Pancreas (tissue), 10 donors: ENCODE results near the gene SPO11. TPM values are rescaled to one million over a fixed set of nuclear protein-coding genes. Genes with fewer than 3 reads are reported as not detected.
A peak's percentile ranks its signal among the peaks of the same experiment; 100 is the strongest.

ENCODE experiments used
- ATAC-seq, 4 donors: fragments of 200-7000 bp; cut with Tn5 transposase; one replicate each; pipeline versions ENCODE4 v1.8.0 to v1.9.1; 2020; ENCODE audit warnings: mild to moderate bottlenecking in 4 of 4, moderate library complexity in 4 of 4
- DNase-seq, 6 donors: peaks; one replicate each; pipeline ENCODE4 v3.0.0-alpha.2; 2020
- FAIRE-seq: peaks from 2 replicates; lab custom pipeline; 2012; peaks lifted over from hg19 to GRCh38; lab: Jason Lieb, UNC
- H3K27ac ChIP-seq, 4 donors: fragments of 200-600 bp; sonication (generic); 1 replicate in 3 of 4; 2 replicates in 1 of 4; pipeline versions ENCODE4 v1.5.0 to v1.8.0; 2020
- H3K27me3 ChIP-seq, 4 donors: fragments of 200-600 bp; one replicate each; pipeline ENCODE4 v1.8.0; 2021
- H3K36me3 ChIP-seq, 3 donors: fragments of 200-600 bp; sonication (generic) in 1 of 3; one replicate each; pipeline versions ENCODE4 v1.5.0 to v1.8.0; 2020 to 2021
- H3K4me1 ChIP-seq, 3 donors: fragments of 200-600 bp; one replicate each; pipeline ENCODE4 v1.8.0; 2021
- H3K4me3 ChIP-seq, 4 donors: fragments of 200-600 bp; sonication (generic) in 2 of 4; one replicate each; pipeline versions ENCODE4 v1.5.0 to v1.8.0; 2020 to 2021
- H3K9me3 ChIP-seq, 4 donors: fragments of 200-600 bp; one replicate each; pipeline ENCODE4 v1.8.0; 2021
- WGBS, 2 donors: extraction: QIAGEN DNeasy Blood & Tissue Kit; methylation state at CpG; one replicate each; pipeline ENCODE4 v1.1.7; 2013; 5-methylcytosine and 5-hydroxymethylcytosine counted together
- intact Hi-C, 3 donors: fragments of 100-400 bp; cut with DNase I; formaldehyde crosslinking; loops; one replicate each; pipeline versions ENCODE4 v1.11.1 to v1.14.2; 2022
- polyA plus RNA-seq, 2 donors: library from polyadenylated mRNA; stranded (reverse); fragments of 200-250 nt; gene quantifications; one replicate each; pipeline ENCODE4 v1.2.3, GENCODE V29; 2013
- total RNA-seq, 6 donors: library from RNA; stranded (reverse); fragmentation: NEBNext Ultra II Directional in 4 of 6; extraction: Animal tissue kit (Norgen Biotek cat#: 25700) in 4 of 6; gene quantifications; one replicate each; pipeline versions ENCODE4 v1.2.1 to v1.2.4, GENCODE V29; 2021 to 2023
- TF ChIP-seq, protein P1 (sequence below), 4 donors: fragments of 200-600 bp; sonication (generic) in 3 of 4; IDR thresholded peaks; one replicate each; pipeline versions ENCODE4 v1.5.0 to v1.8.0; 2021; ENCODE audit warnings: antibody characterized with exemption in 4 of 4
- donor health status: healthy with polysubstance abuse.
- donor health status: DM: no; HTN: no; CAD: no; lungs with moderate emphysema.
- donor health status: DM: no; HTN: no; CAD: no.
- donor health status: control.
- donor health status: control.
- donor health status: Bipolar disorder and iron deficiency.
- donor health status: DM: yes; HTN: yes; CAD: no.
- donor health status: DM: no; HTN: no; CAD: no.
- donor health status: DM: no; HTN: no; CAD: no.
- donor health status: DM: yes; HTN: yes; CAD: no.

Gene SPO11
- total and polyA plus RNA-seq, 8 donors, result not detected

DNA sequence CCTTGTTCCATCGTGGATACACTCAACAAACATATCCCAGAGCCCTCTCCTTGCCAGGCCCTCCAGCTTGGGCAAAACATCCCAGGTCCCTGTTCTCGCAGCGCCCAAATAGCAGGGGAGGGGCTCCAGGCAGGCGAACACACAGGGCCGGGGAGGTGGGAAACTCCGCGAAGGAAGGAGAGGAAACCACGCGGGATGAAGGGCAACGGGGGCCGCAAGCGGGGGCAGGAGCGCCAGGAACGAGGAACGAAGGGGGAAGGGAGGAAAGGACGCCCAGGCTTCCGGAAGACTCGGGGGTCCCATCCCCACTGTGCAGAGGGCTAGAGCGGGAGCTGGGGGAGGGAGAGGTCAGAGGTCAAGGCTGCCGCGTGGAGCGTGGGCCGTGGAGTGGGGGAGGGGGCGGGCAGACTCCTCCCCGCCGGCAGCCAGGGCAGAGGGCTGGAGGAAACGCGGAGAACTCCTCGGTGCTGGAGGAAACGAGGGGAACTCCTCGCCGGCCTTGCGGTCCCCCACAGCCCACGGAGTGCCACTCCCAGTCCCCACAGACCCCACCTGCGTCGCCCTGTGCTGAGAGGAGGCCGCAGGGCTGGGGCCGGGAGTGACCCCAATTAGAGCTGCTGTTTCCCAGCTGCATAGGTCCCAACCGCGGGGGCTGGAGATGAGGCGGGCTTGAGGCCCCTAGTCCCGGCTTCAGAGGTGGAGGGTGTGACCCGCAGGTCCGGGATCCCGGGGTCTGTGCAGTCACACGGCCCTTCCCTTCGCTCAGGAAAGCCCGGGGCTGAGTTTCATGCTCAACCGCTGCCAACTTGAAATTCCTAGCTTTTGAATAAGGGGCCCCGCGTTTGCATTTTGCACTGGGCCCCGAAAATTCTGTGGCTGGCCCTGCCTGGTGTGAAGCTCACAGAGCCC, 60.3 kb downstream of the SPO11 start:
- intact Hi-C loops, result no loop called here
- DNase-seq, result peak in 3 of 6 donors; percentile 52 to 81 (median 62)
- ATAC-seq, result no peak

DNA sequence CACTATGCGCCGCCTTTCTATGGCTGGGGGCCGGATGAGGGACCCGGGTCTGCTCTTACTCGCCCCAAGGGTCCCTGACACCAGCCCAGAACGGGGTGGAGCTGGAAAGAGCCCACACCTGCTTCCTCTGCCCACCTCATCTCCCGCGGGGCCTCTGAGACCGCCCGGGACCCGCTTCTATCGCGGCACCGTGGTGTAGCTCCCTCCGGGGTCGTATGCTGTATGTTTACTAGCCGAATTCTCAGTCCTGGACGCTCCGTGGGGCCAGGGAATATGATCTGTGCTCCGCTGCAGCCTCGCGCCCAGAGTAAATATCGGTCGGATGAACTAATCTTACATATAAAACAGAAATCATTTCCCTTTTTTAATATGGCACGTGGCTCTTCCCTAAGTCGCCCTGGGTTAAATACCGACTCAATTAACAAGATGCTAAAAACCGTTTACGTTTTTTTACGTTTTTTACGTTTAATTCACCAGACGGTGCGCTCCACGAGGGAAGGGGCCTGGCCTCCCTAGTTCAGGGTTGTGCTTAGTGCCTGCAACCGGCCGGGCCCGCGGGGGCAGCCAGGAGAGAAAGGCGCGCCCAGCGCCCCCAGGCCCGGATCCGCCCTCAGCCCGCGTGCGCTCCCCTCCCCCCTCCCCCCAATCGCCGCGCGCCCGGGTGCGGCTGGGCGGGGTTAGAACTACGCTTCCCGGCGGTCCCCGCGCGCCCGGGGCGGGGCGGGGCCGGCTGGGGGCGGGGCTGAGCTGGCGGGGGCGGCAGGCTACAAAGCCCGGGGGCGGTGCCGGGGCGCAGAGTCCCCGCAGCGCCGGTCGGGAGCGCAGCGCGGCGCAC, 61.2 kb downstream of the SPO11 start, which contains the start of gene RBM38:
RBM38 (plus strand) TSS at position 793 of the 835 bp plus-strand sequence. CDS start 186 bp downstream, outside the sequence.
- ATAC-seq (peak; percentile 84 to 88 (median 87)), FAIRE-seq (no peak), DNase-seq (peak; percentile 49 to 91 (median 71))
- peak within 1 kb of the TSS in 1 of 4 donors; percentile 41 for H3K27ac ChIP-seq
- H3K27me3 ChIP-seq, result no peaks in the 10 kb centered on the region
- WGBS, 2 donors, result 28 to 43% methylated on average over 53 to 78 of the region's 78 CpGs
- no peaks in the 10 kb centered on the region for H3K36me3 ChIP-seq
- intact Hi-C loops, result no loop called here
- H3K4me3 ChIP-seq, result peak within 1 kb of the TSS; percentile 37 to 78 (median 64)
- TF ChIP-seq, protein P1, sequence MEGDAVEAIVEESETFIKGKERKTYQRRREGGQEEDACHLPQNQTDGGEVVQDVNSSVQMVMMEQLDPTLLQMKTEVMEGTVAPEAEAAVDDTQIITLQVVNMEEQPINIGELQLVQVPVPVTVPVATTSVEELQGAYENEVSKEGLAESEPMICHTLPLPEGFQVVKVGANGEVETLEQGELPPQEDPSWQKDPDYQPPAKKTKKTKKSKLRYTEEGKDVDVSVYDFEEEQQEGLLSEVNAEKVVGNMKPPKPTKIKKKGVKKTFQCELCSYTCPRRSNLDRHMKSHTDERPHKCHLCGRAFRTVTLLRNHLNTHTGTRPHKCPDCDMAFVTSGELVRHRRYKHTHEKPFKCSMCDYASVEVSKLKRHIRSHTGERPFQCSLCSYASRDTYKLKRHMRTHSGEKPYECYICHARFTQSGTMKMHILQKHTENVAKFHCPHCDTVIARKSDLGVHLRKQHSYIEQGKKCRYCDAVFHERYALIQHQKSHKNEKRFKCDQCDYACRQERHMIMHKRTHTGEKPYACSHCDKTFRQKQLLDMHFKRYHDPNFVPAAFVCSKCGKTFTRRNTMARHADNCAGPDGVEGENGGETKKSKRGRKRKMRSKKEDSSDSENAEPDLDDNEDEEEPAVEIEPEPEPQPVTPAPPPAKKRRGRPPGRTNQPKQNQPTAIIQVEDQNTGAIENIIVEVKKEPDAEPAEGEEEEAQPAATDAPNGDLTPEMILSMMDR (IDR thresholded peaks at IDR 0.05), result no peak
- no peaks in the 10 kb centered on the region for H3K9me3 ChIP-seq
- H3K4me1 ChIP-seq, result peaks cover 0 to 7% (median 0%) of the 10 kb centered on the region in 3 donors

More for the DNA sequence above, 60.3 kb downstream of the SPO11 start:
- TF ChIP-seq, protein P1 (IDR thresholded peaks at IDR 0.05), result no peak
- Histone ChIP-seq H3K9me3 (no peaks in the 10 kb centered on the region), H3K27me3 (no peaks in the 10 kb centered on the region), H3K36me3 (no peaks in the 10 kb centered on the region), H3K4me3 (peak overlapping the region in 2 of 4 donors; percentile 38 to 46), H3K27ac (peak overlapping the region in 2 of 4 donors; percentile 23 to 34), H3K4me1 (peaks cover 0 to 7% (median 0%) of the 10 kb centered on the region in 3 donors)
- 66 to 68% methylated on average over 48 to 52 of the region's 52 CpGs for WGBS, 2 donors
- no peak for FAIRE-seq

DNA sequence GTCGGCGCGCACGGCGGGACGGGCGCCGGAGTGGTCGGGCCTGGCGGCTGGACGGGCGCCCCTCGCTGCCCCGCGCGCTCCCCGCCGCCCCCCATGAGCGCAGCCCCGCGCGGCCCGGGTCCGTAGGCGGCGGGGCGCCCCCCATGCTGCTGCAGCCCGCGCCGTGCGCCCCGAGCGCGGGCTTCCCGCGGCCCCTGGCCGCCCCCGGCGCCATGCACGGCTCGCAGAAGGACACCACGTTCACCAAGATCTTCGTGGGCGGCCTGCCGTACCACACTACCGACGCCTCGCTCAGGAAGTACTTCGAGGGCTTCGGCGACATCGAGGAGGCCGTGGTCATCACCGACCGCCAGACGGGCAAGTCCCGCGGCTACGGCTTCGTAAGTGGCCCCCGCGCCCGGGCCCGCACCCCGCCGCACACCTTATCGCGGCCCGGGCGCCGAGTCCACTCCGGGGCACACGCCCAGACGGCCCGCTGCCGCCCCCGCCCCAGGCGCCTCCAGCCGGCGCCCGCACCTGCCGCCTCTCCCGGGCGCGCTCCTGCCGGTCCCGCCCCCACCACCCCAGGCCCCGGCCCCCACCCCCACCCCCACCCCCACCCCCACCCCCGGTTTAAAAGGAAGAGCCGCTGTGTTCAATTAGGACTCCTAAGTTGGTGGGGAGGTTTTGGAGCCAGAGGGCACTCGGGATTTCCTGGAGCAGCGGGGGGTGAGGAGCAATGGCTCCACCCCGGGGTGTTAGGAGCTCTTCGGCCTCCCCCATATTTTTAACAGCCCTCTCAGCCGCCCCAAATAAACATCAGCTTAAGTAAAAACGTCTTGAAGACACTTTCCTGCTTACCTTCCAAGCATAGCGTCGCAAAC, 62.1 kb downstream of the SPO11 start:
- no peak for FAIRE-seq

More for the DNA sequence above, 62.1 kb downstream of the SPO11 start:
- H3K36me3 ChIP-seq, result no peaks in the 10 kb centered on the region
- peak in 5 of 6 donors; percentile 23 to 81 (median 54) for DNase-seq
- H3K4me3 ChIP-seq, result peak overlapping the region; percentile 37 to 78 (median 64)
- intact Hi-C loops, result no loop called here
- WGBS, 2 donors, result 2 to 4% methylated on average over 26 to 96 of the region's 98 CpGs
- peaks cover 0 to 7% (median 0%) of the 10 kb centered on the region in 3 donors for H3K4me1 ChIP-seq
- no peak for ATAC-seq
- no peaks in the 10 kb centered on the region for H3K9me3 ChIP-seq
- H3K27ac ChIP-seq, result no peak overlapping the region
- TF ChIP-seq, protein P1 (IDR thresholded peaks at IDR 0.05), result no peak
- no peaks in the 10 kb centered on the region for H3K27me3 ChIP-seq
